ENCODE results near the gene MED26.

GRCh38 chr19:16598848-16599247 lies 29.2 kb downstream of the MED26 start:
- no peak for TF ChIP-seq CTCF (IDR thresholded peaks at IDR 0.05; ENCODE audit: low read length)
- TF ChIP-seq EZH2 (optimal IDR thresholded peaks at IDR 0.05; ENCODE audit: low read depth, low read length), result no peak
